Suppressor macrophage treated with lipopolysaccharide for 4 hours (primary cell): ENCODE results near the gene GMFB.
A peak's percentile ranks its signal among the peaks of the same experiment; 100 is the strongest.
"Not testable (repeated sequence)": the region's sequence is repeated elsewhere in the genome, so short reads cannot be mapped to it uniquely, and the experiment has no call there.

ENCODE experiments used
- DNase-seq: peaks from one replicate; pipeline ENCODE4 v3.0.0-alpha.2; 2020

GMFB gene

DNA sequence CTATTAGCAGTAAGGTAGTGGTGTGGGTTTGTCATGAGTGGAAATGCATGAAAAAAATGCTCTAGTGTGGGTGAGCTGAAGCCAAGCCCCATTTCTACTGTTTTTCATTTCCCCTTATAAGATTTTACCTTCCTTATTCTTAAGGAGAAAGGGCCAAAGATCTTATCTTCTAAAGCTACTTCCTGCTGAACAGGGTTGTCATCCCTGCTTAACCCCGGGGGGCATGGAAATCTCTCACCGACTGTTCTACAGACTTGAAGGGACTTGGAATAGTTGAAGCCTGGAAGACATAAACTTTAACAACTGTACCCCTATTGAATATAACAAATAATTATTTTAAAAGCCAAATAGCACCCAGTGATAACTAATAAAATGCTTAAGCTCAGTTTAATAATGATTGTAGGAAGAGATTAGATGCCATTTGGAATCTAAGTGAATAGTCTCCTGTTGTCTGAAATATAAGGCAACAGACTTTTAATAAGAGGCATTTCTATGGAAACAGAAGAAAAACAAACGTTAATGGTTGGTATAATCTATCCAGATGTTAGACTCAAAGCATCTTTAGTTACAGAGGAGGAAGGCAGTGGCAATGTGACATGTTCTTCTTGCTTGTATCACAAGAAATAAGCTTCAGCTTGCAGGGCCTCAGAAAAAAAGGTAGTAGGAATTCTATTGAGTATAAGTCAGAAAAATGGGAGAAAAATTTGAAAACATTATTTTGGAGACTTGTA lies 1.8 kb upstream of the GMFB start:
- DNase-seq = no peak

DNA sequence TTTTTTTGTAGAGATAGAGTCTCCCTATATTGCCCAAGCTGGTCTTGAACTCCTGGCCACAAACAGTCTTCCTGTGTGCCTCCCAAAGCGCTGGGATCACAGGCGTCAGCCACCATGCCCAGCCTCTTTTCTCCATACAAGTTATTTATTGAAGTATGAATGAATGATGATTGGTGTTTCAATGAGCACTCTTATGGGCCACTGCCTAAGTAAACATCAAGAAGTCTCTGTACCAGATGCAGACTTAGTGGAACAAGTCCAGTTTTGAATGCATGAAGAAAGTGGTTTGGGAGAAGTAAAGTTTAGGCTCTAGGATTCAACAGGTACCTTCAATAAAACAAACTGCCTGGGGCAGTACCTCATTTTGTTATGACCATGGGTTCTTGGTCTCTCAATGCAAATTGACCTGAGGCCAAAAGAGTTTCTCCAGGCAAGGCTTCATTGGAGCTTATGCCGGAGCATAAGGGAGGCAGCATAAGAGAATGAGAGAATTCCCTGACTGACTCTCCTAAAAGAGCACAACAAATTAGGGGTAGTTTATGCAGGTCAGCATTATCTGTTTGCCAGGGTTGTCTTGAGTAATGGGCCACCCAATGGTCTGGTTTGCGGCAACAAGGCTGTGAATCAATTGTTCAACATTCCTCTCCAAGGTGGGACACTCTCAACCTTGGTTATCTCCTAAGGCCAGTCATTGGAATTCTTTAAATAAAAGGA lies 1.1 kb upstream of the GMFB start:
- no peak for DNase-seq

GRCh38 chr14:54489318-54489683 lies 521 bp upstream of the GMFB start:
- DNase-seq = no peak

DNA sequence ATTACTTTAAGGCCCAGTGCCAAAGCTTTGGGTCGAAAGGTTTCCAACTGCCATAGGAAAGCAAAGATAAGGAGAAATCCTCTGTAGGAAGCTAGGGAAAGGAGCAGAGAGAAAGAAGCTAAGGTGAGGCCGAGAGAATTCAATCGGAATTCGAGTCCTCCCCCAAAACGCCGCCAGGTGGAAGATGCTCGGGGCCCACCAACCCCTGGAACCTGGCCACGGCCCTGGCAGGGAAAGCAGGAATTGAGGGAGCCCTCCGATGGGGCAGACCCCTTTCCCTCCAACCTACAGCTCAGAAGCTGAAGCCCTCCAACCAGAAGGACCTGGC lies 498 bp downstream of the GMFB start:
- no peak for DNase-seq

- DNase-seq = peak; percentile 38
Observed at GRCh38 chr14:54487771-54488170, 1.0 kb downstream of the GMFB start.

DNA sequence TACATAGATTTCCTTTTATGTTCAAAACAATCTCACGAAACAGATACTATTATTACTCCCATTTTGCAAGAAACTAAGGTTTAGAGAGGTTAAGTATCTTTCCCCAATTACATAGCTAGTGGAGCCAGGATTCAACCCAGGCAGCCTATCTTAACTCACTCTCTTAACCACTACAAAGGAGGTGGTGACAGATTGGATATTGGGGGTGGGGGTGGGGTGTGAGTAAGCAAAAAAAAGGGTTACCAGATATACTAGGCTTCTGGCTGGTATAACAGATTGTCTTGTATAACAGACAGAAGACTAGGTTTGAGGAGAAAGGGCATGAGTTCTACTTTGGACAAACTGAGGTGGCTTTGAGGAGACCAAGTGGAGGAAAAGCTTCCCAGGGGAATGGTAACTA lies 2.1 kb downstream of the GMFB start:
- DNase-seq = no peak

GRCh38 chr14:54483846-54484245 lies 4.9 kb downstream of the GMFB start:
- peak; percentile 36 for DNase-seq

GRCh38 chr14:54483073-54483745 lies 5.6 kb downstream of the GMFB start:
- DNase-seq = peak; percentile 25

DNA sequence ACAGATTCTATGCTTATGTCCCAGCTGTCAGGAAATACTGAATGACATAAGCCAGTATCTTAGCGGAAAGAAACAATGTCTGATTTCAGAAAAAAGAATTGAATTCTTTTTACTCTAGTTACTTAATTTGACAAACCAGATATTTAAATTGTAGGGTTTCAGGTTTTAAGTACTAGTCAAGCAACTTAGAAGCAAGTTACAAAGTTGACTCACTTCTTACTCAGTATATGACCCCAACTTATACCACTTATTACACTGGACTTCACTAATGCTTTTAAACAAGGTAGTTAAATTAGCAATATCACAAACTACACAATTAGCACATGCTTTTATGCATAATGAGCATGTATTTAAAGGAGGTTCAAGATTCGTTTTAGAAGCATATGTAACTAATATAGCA lies 7.1 kb downstream of the GMFB start:
- no peak for DNase-seq

- no peak for DNase-seq
Observed at GRCh38 chr14:54480830-54481562, 7.8 kb downstream of the GMFB start.

- no peak for DNase-seq
Observed at GRCh38 chr14:54478636-54479215, 10.1 kb downstream of the GMFB start.

- no peak for DNase-seq
Observed at GRCh38 chr14:54475911-54476310, 12.9 kb downstream of the GMFB start.

- no peak for DNase-seq
Observed at GRCh38 chr14:54475187-54475899, 13.4 kb downstream of the GMFB start.

DNA sequence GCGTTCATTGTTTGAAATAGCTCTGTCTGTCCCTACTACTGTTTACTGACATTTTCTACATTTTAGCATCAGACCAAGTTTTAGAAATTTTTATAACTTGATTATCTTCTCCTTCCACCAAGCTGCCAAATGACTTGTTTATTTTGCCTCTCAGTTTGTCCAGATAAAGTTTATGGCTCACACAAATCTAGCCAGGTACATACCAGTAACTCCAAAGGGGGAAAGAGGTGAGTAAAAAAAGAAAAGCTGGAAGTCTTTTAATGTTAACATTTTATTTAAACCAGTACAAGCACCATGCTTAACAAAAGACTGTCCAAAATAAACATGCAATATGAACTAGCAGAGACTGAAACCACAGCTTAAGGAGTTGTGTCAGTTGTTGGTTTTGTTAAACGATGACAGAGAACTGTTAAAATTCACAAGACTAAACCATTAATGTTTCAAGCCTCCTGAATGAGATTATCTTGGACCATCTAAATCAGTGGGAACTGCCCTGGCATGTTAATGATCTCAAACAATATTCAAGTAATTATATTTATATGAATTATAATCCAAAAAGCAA lies 14.5 kb downstream of the GMFB start:
- no peak for DNase-seq

DNA sequence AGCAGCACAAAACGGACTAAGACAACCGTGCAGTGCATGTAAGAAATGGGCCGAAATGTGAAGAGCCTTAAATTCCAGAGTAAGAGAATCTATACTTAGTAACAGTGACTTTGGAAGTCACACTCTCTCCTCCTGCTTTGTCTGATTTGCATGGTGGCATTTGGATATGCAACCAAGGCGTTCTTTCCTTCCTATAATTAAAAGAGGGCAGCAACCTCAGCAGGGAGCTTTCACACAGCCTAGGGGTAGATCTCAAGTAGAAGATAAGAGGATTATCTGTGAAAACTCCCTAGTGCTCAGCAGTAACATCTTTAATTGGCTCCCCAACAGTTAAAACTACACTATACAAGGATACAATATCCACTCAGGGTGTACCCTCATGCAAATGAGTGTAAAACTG lies 16.5 kb downstream of the GMFB start:
- no peak for DNase-seq

DNA sequence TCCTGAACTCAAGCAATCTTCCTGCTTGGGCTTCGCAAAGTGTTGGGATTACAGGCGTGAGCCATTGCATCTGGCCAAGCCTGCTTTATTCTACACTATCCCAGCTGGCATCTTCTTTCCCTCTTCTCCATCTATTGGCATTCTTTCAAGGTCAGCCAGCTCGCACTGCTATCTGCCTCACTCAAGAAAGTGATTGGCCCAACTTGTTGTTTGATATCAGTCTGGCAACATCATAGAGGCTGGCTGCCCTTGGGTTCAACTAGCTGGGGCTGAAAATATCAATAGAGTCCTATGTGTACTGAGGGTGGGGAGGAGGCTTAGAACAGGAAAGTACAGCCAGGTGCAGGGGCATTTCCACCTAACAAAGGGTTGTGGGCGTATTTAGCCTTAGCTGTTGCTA lies 17.1 kb downstream of the GMFB start:
- DNase-seq = no peak

DNA sequence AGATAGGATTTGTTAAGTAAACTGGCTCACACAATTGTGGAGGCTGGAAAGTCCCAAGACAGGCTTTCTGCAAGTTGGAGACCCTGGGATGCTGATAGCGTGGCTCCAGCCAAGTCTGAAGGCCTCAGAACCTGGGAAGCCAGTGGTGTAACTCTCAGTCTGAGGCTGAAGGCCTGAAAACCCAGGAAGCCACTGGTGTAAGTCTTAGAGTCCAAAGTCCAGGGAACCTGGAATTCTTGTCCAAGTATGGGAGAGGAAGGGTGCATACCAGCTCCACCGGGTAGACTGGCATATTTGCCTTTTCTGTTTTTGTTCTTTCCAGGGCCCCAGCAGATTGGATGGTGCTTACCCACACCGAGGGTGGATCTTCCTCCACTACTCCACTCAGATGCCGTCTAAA lies 18.1 kb downstream of the GMFB start:
- no peak for DNase-seq

DNA sequence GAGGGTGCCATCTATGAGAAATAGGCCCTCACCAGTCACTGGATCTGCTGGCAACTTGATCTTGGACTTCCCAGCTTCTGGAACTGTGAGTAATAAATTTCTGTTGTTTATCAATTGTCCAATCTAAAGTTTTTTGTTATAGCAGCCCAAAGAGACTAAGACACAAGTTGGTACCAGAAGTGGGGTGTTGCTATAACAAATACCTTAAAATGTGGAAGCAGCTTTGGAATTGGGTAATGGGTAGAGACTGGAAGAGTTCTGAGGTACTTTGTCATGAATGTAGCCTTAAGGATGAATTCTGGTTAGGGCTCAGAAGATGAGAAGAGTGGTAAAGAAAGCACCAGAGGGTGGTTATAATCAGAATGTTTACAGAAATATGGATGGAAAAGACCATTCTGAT lies 21.5 kb downstream of the GMFB start:
- no peak for DNase-seq

DNA sequence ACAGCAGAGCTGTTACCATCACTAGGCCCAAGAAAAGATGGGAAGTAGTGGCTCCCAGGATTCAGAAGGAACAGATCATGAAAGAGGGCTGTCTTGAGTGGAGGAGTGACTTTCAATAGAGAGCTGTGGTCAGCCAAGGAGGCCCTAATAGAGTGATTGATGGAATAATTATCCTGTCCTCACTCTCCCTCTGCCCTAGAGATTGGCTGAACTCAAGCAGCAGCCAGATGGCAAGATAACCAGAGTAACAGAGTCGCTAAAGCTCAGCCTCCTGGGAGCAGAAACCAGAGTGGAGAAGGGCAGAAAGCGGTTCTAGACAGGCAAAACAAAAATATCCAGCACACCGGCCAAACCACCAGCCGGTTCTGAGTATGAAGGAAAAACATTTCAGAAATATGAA lies 23.1 kb downstream of the GMFB start:
- DNase-seq = no peak

DNA sequence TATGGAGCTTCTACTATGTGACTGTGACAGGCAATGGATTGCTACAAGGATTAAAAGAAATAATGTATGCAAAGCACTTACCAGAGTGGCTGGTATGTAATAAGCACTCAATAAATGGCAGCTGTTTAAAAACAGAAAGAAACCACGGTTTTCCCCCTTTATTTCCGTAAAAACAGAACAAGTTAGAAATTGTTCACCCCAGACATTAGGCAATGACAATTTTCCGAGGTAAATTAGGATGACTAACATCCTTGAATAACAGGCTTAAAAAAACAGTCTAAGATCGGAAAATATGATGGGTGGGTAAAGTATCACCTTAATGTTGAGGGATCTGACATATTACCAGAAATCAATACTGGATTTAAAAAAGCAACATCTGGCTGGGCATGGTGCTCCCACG lies 26.7 kb downstream of the GMFB start:
- peak; percentile 49 for DNase-seq

DNA sequence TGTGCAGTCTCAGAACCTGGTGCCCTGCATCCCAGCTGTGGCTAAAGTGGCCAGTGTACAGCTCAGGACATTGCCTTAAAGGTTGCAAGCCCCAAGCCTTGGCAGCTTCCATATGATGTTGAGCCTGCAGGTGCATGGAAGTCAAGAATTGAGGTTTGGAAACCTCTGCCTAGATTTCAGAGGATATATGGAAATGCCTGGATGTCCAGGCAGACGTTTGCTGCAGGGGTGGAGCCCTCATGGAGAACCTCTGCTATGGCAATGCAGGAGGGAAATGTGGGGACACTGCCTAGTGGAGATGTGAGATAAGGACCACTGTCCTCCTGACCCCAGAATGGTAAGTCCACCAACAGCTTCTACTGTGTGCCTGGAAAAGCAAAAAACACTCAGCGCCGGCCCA lies 29.7 kb downstream of the GMFB start:
- DNase-seq = no peak

GRCh38 chr14:54458536-54458935 lies 30.2 kb downstream of the GMFB start:
- DNase-seq = not testable (repeated sequence)
